GM23338 (cell line): ENCODE measurements around the gene AAGAB. TPM values are rescaled to one million over a fixed set of nuclear protein-coding genes. Genes with fewer than 3 reads are reported as not detected.

Experiments used
- ATAC-seq: fragments of 200-7000 bp; cut with Tn5 transposase; 3 replicates; pipeline ENCODE4 v1.9.1; 2020
- DNase-seq: peaks from one replicate; pipeline ENCODE4 v3.0.0-alpha.2; 2015; ENCODE audit warnings: low spot score
- H2AFZ ChIP-seq: fragments of 200-600 bp; sonication (generic); 2 replicates; pipeline ENCODE4 v1.8.0; 2016; ENCODE audit warnings: antibody characterized with exemption, mild to moderate bottlenecking, moderate library complexity
- H3F3A ChIP-seq: fragments of 200-600 bp; sonication (generic); replicated peaks from 2 replicates; pipeline ENCODE4 v1.8.0; 2017; ENCODE audit warnings: antibody characterized with exemption, mixed run types, low read depth
- H3K27ac ChIP-seq: fragments of 200-600 bp; sonication (generic); 2 replicates; pipeline ENCODE4 v1.6.1; 2016; ENCODE audit warnings: low read depth
- H3K27me3 ChIP-seq: fragments of 200-600 bp; sonication (generic); 2 replicates; pipeline ENCODE4 v1.8.0; 2016; ENCODE audit warnings: mild to moderate bottlenecking, mixed run types, moderate library complexity; ENCODE audit not compliant: insufficient read depth
- H3K36me3 ChIP-seq: fragments of 200-600 bp; sonication (generic); 2 replicates; pipeline ENCODE4 v1.8.0; 2016; ENCODE audit warnings: mild to moderate bottlenecking; ENCODE audit not compliant: insufficient read depth
- H3K4me1 ChIP-seq: fragments of 200-600 bp; sonication (generic); 2 replicates; pipeline ENCODE4 v1.8.0; 2016; ENCODE audit warnings: mild to moderate bottlenecking, moderate library complexity; ENCODE audit not compliant: insufficient read depth
- H3K4me2 ChIP-seq: fragments of 200-600 bp; sonication (generic); 2 replicates; pipeline ENCODE4 v1.7.1; 2017; ENCODE audit warnings: mixed run types
- H3K4me3 ChIP-seq: fragments of 200-600 bp; sonication (generic); 2 replicates; pipeline ENCODE4 v1.6.1; 2016; ENCODE audit warnings: mixed run types
- H3K79me2 ChIP-seq: fragments of 200-600 bp; sonication (generic); replicated peaks from 2 replicates; pipeline ENCODE4 v1.8.0; 2017; ENCODE audit warnings: mild to moderate bottlenecking; ENCODE audit not compliant: insufficient read depth
- H3K9me2 ChIP-seq: fragments of 200-600 bp; sonication (generic); 2 replicates; pipeline ENCODE4 v1.8.0; 2017; ENCODE audit not compliant: insufficient read depth
- H4K20me1 ChIP-seq: fragments of 200-600 bp; sonication (generic); replicated peaks from 2 replicates; pipeline ENCODE4 v1.8.0; 2017; ENCODE audit warnings: mild to moderate bottlenecking; ENCODE audit not compliant: insufficient read depth
- H3K27ac Mint-ChIP-seq: 2 replicates; pipeline ENCODE4 v1.8.0; 2020; ENCODE audit warnings: inconsistent platforms, mild to moderate bottlenecking, moderate library complexity, mixed read lengths
- H3K27me3 Mint-ChIP-seq: 3 replicates; pipeline ENCODE4 v1.8.0; 2022; ENCODE audit warnings: low read depth, mild to moderate bottlenecking, moderate library complexity, mixed read lengths, inconsistent platforms; ENCODE audit not compliant: insufficient read depth, poor library complexity
- H3K36me3 Mint-ChIP-seq: 3 replicates; pipeline ENCODE4 v1.8.0; 2021; ENCODE audit warnings: low read depth, mild to moderate bottlenecking, inconsistent platforms, moderate library complexity, mixed read lengths
- H3K4me1 Mint-ChIP-seq: 3 replicates; pipeline ENCODE4 v1.8.0; 2020; ENCODE audit warnings: mild to moderate bottlenecking, inconsistent platforms, mixed read lengths
- H3K4me3 Mint-ChIP-seq: 3 replicates; pipeline ENCODE4 v1.8.0; 2021; ENCODE audit warnings: moderate library complexity, mild to moderate bottlenecking, inconsistent platforms, mixed read lengths
- H3K9me3 Mint-ChIP-seq: 3 replicates; pipeline ENCODE4 v1.8.0; 2020; ENCODE audit warnings: moderate library complexity, mild to moderate bottlenecking, inconsistent platforms, mixed read lengths
- CTCF ChIP-seq, 2 experiments: fragments of 200-600 bp in 1 of 2; sonication (generic) in 1 of 2; conservative IDR thresholded peaks; 2 replicates each; pipeline versions ENCODE4 v1.5.1 to v1.6.1; 2016 to 2017; ENCODE audit warnings: antibody characterized with exemption in 2 of 2, low read depth in 2 of 2, mild to moderate bottlenecking in 2 of 2, moderate library complexity in 1 of 2
- ETS1 ChIP-seq: IDR thresholded peaks from 2 replicates; pipeline ENCODE4 v1.6.1; 2016; ENCODE audit warnings: antibody characterized with exemption
- JUNB ChIP-seq: IDR thresholded peaks from one replicate; pipeline ENCODE4 v1.6.1; 2016; ENCODE audit warnings: antibody characterized with exemption; ENCODE audit not compliant: unreplicated experiment
- NANOG ChIP-seq: IDR thresholded peaks from 2 replicates; pipeline ENCODE4 v1.6.1; 2016; ENCODE audit warnings: antibody characterized with exemption, borderline replicate concordance
- POLR2AphosphoS5 ChIP-seq: IDR thresholded peaks from 2 replicates; pipeline ENCODE4 v1.6.1; 2016; ENCODE audit warnings: antibody characterized with exemption, low read depth
- REST ChIP-seq: IDR thresholded peaks from one replicate; pipeline ENCODE4 v1.6.1; 2018; ENCODE audit warnings: antibody characterized with exemption; ENCODE audit not compliant: unreplicated experiment
- STAT1 ChIP-seq: IDR thresholded peaks from one replicate; pipeline ENCODE4 v1.6.1; 2016; ENCODE audit warnings: antibody characterized with exemption; ENCODE audit not compliant: unreplicated experiment
- ZNF114 ChIP-seq: fragments of 250-450 bp; sonication (Bioruptor Pico); IDR thresholded peaks from 2 replicates; pipeline ENCODE4 v1.5.0; 2020; ENCODE audit warnings: mild to moderate bottlenecking, moderate library complexity
- ZNF331 ChIP-seq: fragments of 250-450 bp; sonication (Bioruptor Pico); IDR thresholded peaks from 2 replicates; pipeline ENCODE4 v1.5.0; 2020; ENCODE audit warnings: low read depth, mild to moderate bottlenecking, moderate library complexity
- polyA plus RNA-seq: library from polyadenylated mRNA; unstranded; fragments of >200 nt; fragmentation: Nextera tagmentation; extraction: Ambion mirVana; gene quantifications from 2 replicates; pipeline ENCODE4 v1.2.1, GENCODE V29; 2016
- total RNA-seq: library from RNA; depleted of rRNA; stranded (reverse); fragments of >200 nt; shearing (Covaris generic); gene quantifications from 2 replicates; pipeline ENCODE4 v1.2.3, GENCODE V29; 2014

AAGAB gene
- total and polyA plus RNA-seq, 2 experiments from 2014 or later: 20.8 to 42.8 TPM

GRCh38 chr15:67185051-67185450 lies 69.4 kb downstream of the AAGAB start (continued):
- TF ChIP-seq REST: no peak

GRCh38 chr15:67184208-67184925 lies 70.1 kb downstream of the AAGAB start:
- H3K4me3 Mint-ChIP-seq: no peak overlapping the region
- no peaks in the 10 kb centered on the region for H3F3A ChIP-seq
- no peak overlapping the region for H3K27ac ChIP-seq
- H2AFZ ChIP-seq: no peak overlapping the region
- no peaks in the 10 kb centered on the region for H3K9me2 ChIP-seq
- peaks cover 9% of the 10 kb centered on the region for H3K36me3 Mint-ChIP-seq
- ATAC-seq (no peak), DNase-seq (no peak)
- no peaks in the 10 kb centered on the region for H3K36me3 ChIP-seq
- H3K27me3 ChIP-seq: no peaks in the 10 kb centered on the region
- no peak overlapping the region for H3K4me2 ChIP-seq
- no peak overlapping the region for H3K4me3 ChIP-seq
- no peaks in the 10 kb centered on the region for H3K79me2 ChIP-seq
- no peak overlapping the region for H3K27ac Mint-ChIP-seq
- H4K20me1 ChIP-seq: no peaks in the 10 kb centered on the region
- H3K9me3 Mint-ChIP-seq: no peaks in the 10 kb centered on the region
- peaks cover 6% of the 10 kb centered on the region; the same call in 1 of the 3 replicates for H3K4me1 Mint-ChIP-seq
- H3K27me3 Mint-ChIP-seq: peaks cover 5% of the 10 kb centered on the region
- H3K4me1 ChIP-seq: no peaks in the 10 kb centered on the region
- no peak for TF ChIP-seq ZNF114
- no peak for TF ChIP-seq JUNB
- TF ChIP-seq ZNF331 (CRISPR knock-in tag): no peak
- TF ChIP-seq CTCF (conservative IDR thresholded peaks at IDR 0.05; ENCODE audit: low read depth in 2 of 2): no peak
- no peak for TF ChIP-seq REST
- no peak for TF ChIP-seq NANOG
- no peak for TF ChIP-seq ETS1
- no peak for TF ChIP-seq STAT1
- no peak for TF ChIP-seq POLR2AphosphoS5
